Natural killer cell (primary cell): ENCODE measurements around the gene ZNF629. TPM values are rescaled to one million over a fixed set of nuclear protein-coding genes. Genes with fewer than 3 reads are reported as not detected.

Experiments
- ATAC-seq, 3 donors: fragments of 150-1000 bp in 2 of 3; fragments of 200-7000 bp in 1 of 3; cut with Tn5 transposase; 1 replicate in 1 of 3; 2 replicates in 2 of 3; pipeline ENCODE4 v1.10.0; 2021; ENCODE audit warnings: mild to moderate bottlenecking in 2 of 3, moderate library complexity in 2 of 3
- DNase-seq, 2 donors: peaks; one replicate each; pipeline versions ENCODE4 v3.0.0 to v3.0.0-alpha.2; 2013 to 2021; ENCODE audit warnings: mixed read lengths in 1 of 2
- H3K27ac ChIP-seq: one replicate; pipeline ENCODE4 v1.5.1; 2013; ENCODE audit warnings: mild to moderate bottlenecking, low read length
- H3K27me3 ChIP-seq: one replicate; pipeline ENCODE4 v1.6.1; 2013; ENCODE audit warnings: low read length; ENCODE audit not compliant: control insufficient read depth, insufficient read depth
- H3K36me3 ChIP-seq: one replicate; pipeline ENCODE4 v1.6.1; 2013; ENCODE audit warnings: low read length; ENCODE audit not compliant: control insufficient read depth, insufficient read depth
- H3K4me1 ChIP-seq: one replicate; pipeline ENCODE4 v1.6.1; 2013; ENCODE audit warnings: low read length; ENCODE audit not compliant: control insufficient read depth, insufficient read depth
- H3K4me3 ChIP-seq: one replicate; pipeline ENCODE4 v1.5.1; 2013; ENCODE audit warnings: low read length
- H3K9me3 ChIP-seq: one replicate; pipeline ENCODE4 v1.6.1; 2013; ENCODE audit warnings: low read length; ENCODE audit not compliant: control insufficient read depth, insufficient read depth
- H3K27ac Mint-ChIP-seq, 2 donors: one replicate each; pipeline ENCODE4 v1.8.0; 2022; ENCODE audit warnings: mild to moderate bottlenecking in 2 of 2, mixed read lengths in 2 of 2, moderate library complexity in 1 of 2
- H3K27me3 Mint-ChIP-seq, 2 donors: one replicate each; pipeline ENCODE4 v1.8.0; 2022; ENCODE audit warnings: low read depth in 2 of 2, mixed read lengths in 2 of 2
- H3K36me3 Mint-ChIP-seq: one replicate; pipeline ENCODE4 v1.8.0; 2022; ENCODE audit warnings: mixed read lengths
- H3K4me1 Mint-ChIP-seq, 2 donors: one replicate each; pipeline ENCODE4 v1.8.0; 2022; ENCODE audit warnings: mixed read lengths in 2 of 2
- H3K4me3 Mint-ChIP-seq: one replicate; pipeline ENCODE4 v1.8.0; 2022; ENCODE audit warnings: mild to moderate bottlenecking, moderate library complexity, mixed read lengths
- H3K9me3 Mint-ChIP-seq, 2 donors: one replicate each; pipeline ENCODE4 v1.8.0; 2022; ENCODE audit warnings: mixed read lengths in 2 of 2
- CTCF ChIP-seq: fragments of 200-600 bp; IDR thresholded peaks from one replicate; pipeline ENCODE4 v1.8.0; 2022; ENCODE audit warnings: antibody characterized with exemption
- WGBS: methylation state at CpG from one replicate; pipeline ENCODE4 v1.1.7; 2013; ENCODE audit warnings: missing lambda C conversion rate; ENCODE audit not compliant: insufficient coverage; 5-methylcytosine and 5-hydroxymethylcytosine counted together
- intact Hi-C: fragments of 100-400 bp; cut with micrococcal nuclease; formaldehyde crosslinking; loops from one replicate; pipeline ENCODE4 v1.14.2; 2022
- total RNA-seq, 4 donors: library from RNA; stranded (reverse); fragments of 120-200 nt in 1 of 4; gene quantifications; one replicate each; pipeline versions ENCODE4 v1.2.3 to v1.2.4, GENCODE V29; 2013 to 2022

The ZNF629 gene
- total RNA-seq, 3 donors from 2014 or later (not counting 1 experiment from before 2014, with no cell fraction given) = 0.96 to 1.9 (median 1.8) TPM

- H3K4me3 ChIP-seq = peak overlapping the region; percentile 60
- H3K27me3 Mint-ChIP-seq = no peaks in the 10 kb centered on the region
- peaks cover 22% of the 10 kb centered on the region for H3K36me3 ChIP-seq
- intact Hi-C loops = loop anchor here (5.0 kb wide), 1 partner anchor 50 kb away; the partner anchor contains the start of gene SRCAP
- peak overlapping the region; percentile 95 for H3K4me3 Mint-ChIP-seq
- 78% methylated on average over 3 of the region's 3 CpGs for WGBS
- no peak for TF ChIP-seq CTCF
- DNase-seq = no peak
- ATAC-seq = no peak
- peaks cover 34 to 45% of the 10 kb centered on the region in 2 donors for H3K4me1 Mint-ChIP-seq
- H3K27me3 ChIP-seq = no peaks in the 10 kb centered on the region
- H3K4me1 ChIP-seq = peaks cover 19% of the 10 kb centered on the region
- H3K36me3 Mint-ChIP-seq = no peaks in the 10 kb centered on the region
- peak overlapping the region; percentile 90 to 93 for H3K27ac Mint-ChIP-seq
- no peaks in the 10 kb centered on the region for H3K9me3 Mint-ChIP-seq
- H3K9me3 ChIP-seq = no peaks in the 10 kb centered on the region
- H3K27ac ChIP-seq = peak overlapping the region; percentile 79
Measured at GRCh38 chr16:30747331-30747730, 39.7 kb downstream of the ZNF629 start.

- Mint-ChIP-seq H3K36me3 (no peaks in the 10 kb centered on the region), H3K9me3 (no peaks in the 10 kb centered on the region), H3K4me3 (no peak overlapping the region), H3K27ac (peak overlapping the region; percentile 90 to 93), H3K4me1 (peaks cover 34 to 51% of the 10 kb centered on the region in 2 donors), H3K27me3 (no peaks in the 10 kb centered on the region)
- no peak overlapping the region for H3K4me3 ChIP-seq
- H3K4me1 ChIP-seq = peaks cover 19% of the 10 kb centered on the region
- H3K9me3 ChIP-seq = no peaks in the 10 kb centered on the region
- H3K27ac ChIP-seq = no peak overlapping the region
- no peaks in the 10 kb centered on the region for H3K27me3 ChIP-seq
- DNase-seq = no peak
- ATAC-seq = no peak
- 96% methylated on average over 9 of the region's 9 CpGs for WGBS
- TF ChIP-seq CTCF = no peak
- intact Hi-C loops = loop anchor here (5.0 kb wide), 1 partner anchor 49 kb away; the partner anchor contains the start of gene SRCAP
- H3K36me3 ChIP-seq = peaks cover 21% of the 10 kb centered on the region
Measured at GRCh38 chr16:30746638-30747175, 40.3 kb downstream of the ZNF629 start.

GRCh38 chr16:30745082-30745481 is 41.9 kb downstream of the ZNF629 start:
- ATAC-seq (no peak), DNase-seq (no peak)
- Histone ChIP-seq H3K4me1 (peaks cover 17% of the 10 kb centered on the region), H3K9me3 (no peaks in the 10 kb centered on the region), H3K27ac (no peak overlapping the region), H3K36me3 (peaks cover 12% of the 10 kb centered on the region), H3K27me3 (no peaks in the 10 kb centered on the region), H3K4me3 (no peak overlapping the region)
- WGBS = 89% methylated on average over 2 of the region's 2 CpGs
- H3K4me1 Mint-ChIP-seq = peaks cover 33 to 48% of the 10 kb centered on the region in 2 donors
- H3K36me3 Mint-ChIP-seq = no peaks in the 10 kb centered on the region
- no peaks in the 10 kb centered on the region for H3K27me3 Mint-ChIP-seq
- no peak overlapping the region for H3K4me3 Mint-ChIP-seq
- intact Hi-C loops = loop anchor here (5.0 kb wide), 1 partner anchor 48 kb away; the partner anchor contains the start of gene SRCAP
- peak overlapping the region in 1 of 2 donors; percentile 4 for H3K27ac Mint-ChIP-seq
- TF ChIP-seq CTCF = no peak
- no peaks in the 10 kb centered on the region for H3K9me3 Mint-ChIP-seq

- no peak for ATAC-seq
- H3K36me3 Mint-ChIP-seq = no peaks in the 10 kb centered on the region
- intact Hi-C loops = no loop called here
- no peaks in the 10 kb centered on the region for H3K9me3 ChIP-seq
- peaks cover 15% of the 10 kb centered on the region for H3K36me3 ChIP-seq
- peaks cover 8% of the 10 kb centered on the region for H3K4me1 ChIP-seq
- 100% methylated on average over 1 of the region's 2 CpGs for WGBS
- H3K4me1 Mint-ChIP-seq = peaks cover 24 to 40% of the 10 kb centered on the region in 2 donors
- TF ChIP-seq CTCF = no peak
- H3K27me3 ChIP-seq = no peaks in the 10 kb centered on the region
- no peaks in the 10 kb centered on the region for H3K27me3 Mint-ChIP-seq
- no peak overlapping the region for H3K27ac Mint-ChIP-seq
- no peak overlapping the region for H3K27ac ChIP-seq
- H3K9me3 Mint-ChIP-seq = no peaks in the 10 kb centered on the region
- no peak overlapping the region for H3K4me3 ChIP-seq
- DNase-seq = no peak
- no peak overlapping the region for H3K4me3 Mint-ChIP-seq
Measured at GRCh38 chr16:30744183-30744582, 42.8 kb downstream of the ZNF629 start.
